ENCODE measurements around the gene TMEM35B. TPM values are rescaled to one million over a fixed set of nuclear protein-coding genes. Genes with fewer than 3 reads are reported as not detected.

TMEM35B gene
- total RNA-seq, 1 donor from 2014 or later = 38.1 TPM

DNA sequence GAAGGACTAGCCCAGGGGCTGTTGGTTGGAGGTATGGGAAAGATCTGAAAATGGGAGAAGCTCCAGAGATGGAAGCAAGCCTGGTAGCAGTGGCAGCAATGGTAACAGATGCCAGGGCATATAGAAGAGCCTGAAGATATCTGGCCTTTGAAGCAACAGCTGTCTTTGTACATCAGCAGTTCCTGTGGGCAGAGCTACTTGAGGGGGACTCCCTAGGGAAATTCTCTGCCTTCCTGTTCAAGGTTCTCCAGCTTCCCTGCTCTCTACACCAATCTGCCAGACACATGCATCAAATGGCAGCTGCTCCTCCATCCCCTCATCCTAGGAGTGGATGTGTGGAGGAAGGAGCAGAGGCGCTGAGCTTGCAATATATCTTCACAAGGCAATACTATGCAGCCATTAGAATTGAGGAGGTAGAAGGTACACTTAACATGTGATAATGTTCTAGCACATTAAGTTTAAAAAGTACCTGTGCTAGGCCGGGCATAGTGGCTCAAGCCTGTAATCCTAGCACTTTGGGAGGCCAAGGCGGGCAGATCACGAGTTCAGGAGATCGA, 2.2 kb downstream of the TMEM35B start:
- TF ChIP-seq, protein P1, sequence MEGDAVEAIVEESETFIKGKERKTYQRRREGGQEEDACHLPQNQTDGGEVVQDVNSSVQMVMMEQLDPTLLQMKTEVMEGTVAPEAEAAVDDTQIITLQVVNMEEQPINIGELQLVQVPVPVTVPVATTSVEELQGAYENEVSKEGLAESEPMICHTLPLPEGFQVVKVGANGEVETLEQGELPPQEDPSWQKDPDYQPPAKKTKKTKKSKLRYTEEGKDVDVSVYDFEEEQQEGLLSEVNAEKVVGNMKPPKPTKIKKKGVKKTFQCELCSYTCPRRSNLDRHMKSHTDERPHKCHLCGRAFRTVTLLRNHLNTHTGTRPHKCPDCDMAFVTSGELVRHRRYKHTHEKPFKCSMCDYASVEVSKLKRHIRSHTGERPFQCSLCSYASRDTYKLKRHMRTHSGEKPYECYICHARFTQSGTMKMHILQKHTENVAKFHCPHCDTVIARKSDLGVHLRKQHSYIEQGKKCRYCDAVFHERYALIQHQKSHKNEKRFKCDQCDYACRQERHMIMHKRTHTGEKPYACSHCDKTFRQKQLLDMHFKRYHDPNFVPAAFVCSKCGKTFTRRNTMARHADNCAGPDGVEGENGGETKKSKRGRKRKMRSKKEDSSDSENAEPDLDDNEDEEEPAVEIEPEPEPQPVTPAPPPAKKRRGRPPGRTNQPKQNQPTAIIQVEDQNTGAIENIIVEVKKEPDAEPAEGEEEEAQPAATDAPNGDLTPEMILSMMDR (IDR thresholded peaks at IDR 0.05; ENCODE audit: insufficient read depth, low read length, poor library complexity, severe bottlenecking) = no peak
- Histone ChIP-seq H3K27me3 (ENCODE audit: control insufficient read depth, insufficient read depth, low read length) (no peaks in the 10 kb centered on the region), H3K4me3 (ENCODE audit: low read depth, low read length) (no peak overlapping the region), H3K36me3 (ENCODE audit: control insufficient read depth, insufficient read depth, low read length) (peaks cover 1% of the 10 kb centered on the region)
- no peak for DNase-seq (ENCODE audit: low read depth)

DNA sequence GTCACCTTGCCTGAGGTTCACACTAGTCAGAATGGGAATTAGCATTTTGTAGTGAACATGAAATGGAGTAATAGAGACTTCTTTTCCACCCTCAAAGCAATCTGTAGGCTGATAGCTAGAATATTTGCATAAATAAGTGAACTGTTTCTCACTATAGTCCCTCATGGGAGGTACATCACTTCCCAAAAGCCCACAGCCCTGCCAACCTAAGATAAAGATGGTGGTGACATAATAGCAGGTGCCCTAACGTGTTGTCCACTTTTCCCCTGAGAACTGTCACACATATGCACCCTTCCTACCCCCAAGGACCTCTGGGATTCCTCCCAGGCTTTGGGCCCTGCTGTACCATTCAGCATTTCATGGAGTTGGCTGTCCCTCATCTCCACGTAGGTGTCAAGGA, 4.4 kb downstream of the TMEM35B start:
- TF ChIP-seq, protein P1 (IDR thresholded peaks at IDR 0.05; ENCODE audit: insufficient read depth, low read length, poor library complexity, severe bottlenecking) = no peak
- DNase-seq (ENCODE audit: low read depth) = no peak
- H3K36me3 ChIP-seq (ENCODE audit: control insufficient read depth, insufficient read depth, low read length) = peaks cover 1% of the 10 kb centered on the region
- no peaks in the 10 kb centered on the region for H3K27me3 ChIP-seq (ENCODE audit: control insufficient read depth, insufficient read depth, low read length)
- no peak overlapping the region for H3K4me3 ChIP-seq (ENCODE audit: low read depth, low read length)

DNA sequence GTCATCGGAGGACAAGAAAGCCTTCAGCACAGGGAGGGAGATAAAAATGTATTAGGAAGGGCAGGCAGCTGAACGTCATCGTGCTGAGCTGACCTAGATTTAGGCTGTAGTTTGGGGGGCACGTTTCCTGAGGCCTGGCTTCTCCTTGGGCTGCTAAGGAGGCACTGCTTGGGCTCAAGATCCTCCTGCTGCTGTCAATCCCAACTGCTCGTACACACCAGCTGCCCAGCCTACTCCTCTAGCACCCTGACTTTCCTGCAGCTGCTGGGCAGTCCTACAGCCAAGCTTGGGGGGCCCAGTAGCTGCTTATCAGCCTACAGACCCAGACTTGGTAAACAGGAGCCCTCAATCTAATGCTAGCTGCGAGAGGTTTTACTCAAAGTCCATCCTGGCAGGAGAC, 6.2 kb downstream of the TMEM35B start:
- Histone ChIP-seq H3K4me3 (ENCODE audit: low read depth, low read length) (no peak overlapping the region), H3K36me3 (ENCODE audit: control insufficient read depth, insufficient read depth, low read length) (peaks cover 1% of the 10 kb centered on the region), H3K27me3 (ENCODE audit: control insufficient read depth, insufficient read depth, low read length) (no peaks in the 10 kb centered on the region)
- TF ChIP-seq, protein P1 (IDR thresholded peaks at IDR 0.05; ENCODE audit: insufficient read depth, low read length, poor library complexity, severe bottlenecking) = no peak
- no peak for DNase-seq (ENCODE audit: low read depth)

- TF ChIP-seq, protein P1 (IDR thresholded peaks at IDR 0.05; ENCODE audit: insufficient read depth, low read length, poor library complexity, severe bottlenecking) = no peak
- Histone ChIP-seq H3K36me3 (ENCODE audit: control insufficient read depth, insufficient read depth, low read length) (no peaks in the 10 kb centered on the region), H3K27me3 (ENCODE audit: control insufficient read depth, insufficient read depth, low read length) (no peaks in the 10 kb centered on the region), H3K4me3 (ENCODE audit: low read depth, low read length) (no peak overlapping the region)
- no peak for DNase-seq (ENCODE audit: low read depth)
These were observed 7.3 kb downstream of the TMEM35B start for GRCh38 chr1:34977858-34978257.

DNA sequence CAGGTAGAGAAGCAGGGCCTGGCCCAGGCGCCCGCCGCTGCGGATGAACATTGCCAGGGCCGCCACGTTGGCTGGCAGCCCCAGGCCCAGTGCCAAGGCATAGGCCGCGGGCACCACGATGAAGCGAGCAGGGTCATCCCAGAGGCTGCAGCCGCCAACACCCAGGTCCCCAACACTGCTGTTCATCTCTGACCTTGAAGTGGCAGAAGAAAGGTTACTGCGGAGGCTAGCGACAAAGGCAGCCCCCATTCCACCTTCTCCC, 8.0 kb downstream of the TMEM35B start:
- Histone ChIP-seq H3K4me3 (ENCODE audit: low read depth, low read length) (no peak overlapping the region), H3K36me3 (ENCODE audit: control insufficient read depth, insufficient read depth, low read length) (no peaks in the 10 kb centered on the region), H3K27me3 (ENCODE audit: control insufficient read depth, insufficient read depth, low read length) (no peaks in the 10 kb centered on the region)
- TF ChIP-seq, protein P1 (IDR thresholded peaks at IDR 0.05; ENCODE audit: insufficient read depth, low read length, poor library complexity, severe bottlenecking) = no peak
- DNase-seq (ENCODE audit: low read depth) = no peak

GRCh38 chr1:34976384-34977209, 8.6 kb downstream of the TMEM35B start:
- DNase-seq (ENCODE audit: low read depth) = no peak
- TF ChIP-seq, protein P1 (IDR thresholded peaks at IDR 0.05; ENCODE audit: insufficient read depth, low read length, poor library complexity, severe bottlenecking) = no peak
- H3K36me3 ChIP-seq (ENCODE audit: control insufficient read depth, insufficient read depth, low read length) = no peaks in the 10 kb centered on the region
- H3K4me3 ChIP-seq (ENCODE audit: low read depth, low read length) = no peak overlapping the region
- no peaks in the 10 kb centered on the region for H3K27me3 ChIP-seq (ENCODE audit: control insufficient read depth, insufficient read depth, low read length)

Measured in kidney epithelial cell (primary cell).